ENCODE results near the gene RHOT1.

Gene RHOT1

DNA sequence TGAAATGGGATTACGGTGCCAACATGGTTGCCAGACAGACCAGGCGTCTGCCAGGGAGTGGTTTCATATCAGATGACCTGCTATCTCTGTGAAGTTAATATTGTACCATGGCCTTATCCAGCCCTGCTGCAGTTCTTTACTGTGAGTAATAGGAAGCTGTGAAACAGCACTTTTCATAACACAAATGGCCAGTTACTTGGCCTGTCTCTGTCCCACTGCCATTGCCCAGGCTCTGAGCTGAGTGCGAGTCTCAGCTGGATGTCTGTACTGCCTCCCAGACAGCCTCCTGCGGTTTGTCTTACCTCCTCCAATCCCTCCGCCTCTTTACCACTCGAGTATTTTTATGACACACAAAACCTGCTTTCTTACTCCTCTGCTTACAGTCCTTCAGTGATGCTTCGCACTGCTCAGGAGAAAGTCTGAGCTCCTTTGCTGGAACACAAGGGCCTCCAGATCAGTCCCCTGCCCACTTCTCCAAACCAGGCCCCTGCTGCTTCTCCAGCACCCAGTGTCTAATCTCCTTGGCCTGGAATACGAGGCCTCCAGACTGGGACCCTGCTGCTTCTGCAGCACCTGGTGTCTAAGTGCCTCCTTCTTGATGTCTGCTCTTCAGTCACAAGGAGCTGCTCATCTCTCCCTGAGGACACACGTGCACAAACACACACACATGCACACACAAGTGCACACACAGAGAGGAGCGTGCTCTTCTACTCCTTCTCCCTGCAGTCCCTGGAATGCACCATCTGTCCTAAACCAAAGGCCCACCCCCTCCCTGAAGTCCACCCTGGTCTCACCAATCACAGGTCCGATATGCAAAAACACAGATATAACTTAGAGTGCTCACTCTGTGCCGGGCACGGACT is 17.1 kb upstream of the RHOT1 start:
- TF ChIP-seq GABPA (IDR thresholded peaks at IDR 0.05; ENCODE audit: low read depth) (no peak), POLR2AphosphoS5 (IDR thresholded peaks at IDR 0.05; ENCODE audit: low read depth) (no peak), SPI1 (IDR thresholded peaks at IDR 0.05; ENCODE audit: borderline replicate concordance, low read depth) (no peak)
- TF ChIP-seq, protein P1, sequence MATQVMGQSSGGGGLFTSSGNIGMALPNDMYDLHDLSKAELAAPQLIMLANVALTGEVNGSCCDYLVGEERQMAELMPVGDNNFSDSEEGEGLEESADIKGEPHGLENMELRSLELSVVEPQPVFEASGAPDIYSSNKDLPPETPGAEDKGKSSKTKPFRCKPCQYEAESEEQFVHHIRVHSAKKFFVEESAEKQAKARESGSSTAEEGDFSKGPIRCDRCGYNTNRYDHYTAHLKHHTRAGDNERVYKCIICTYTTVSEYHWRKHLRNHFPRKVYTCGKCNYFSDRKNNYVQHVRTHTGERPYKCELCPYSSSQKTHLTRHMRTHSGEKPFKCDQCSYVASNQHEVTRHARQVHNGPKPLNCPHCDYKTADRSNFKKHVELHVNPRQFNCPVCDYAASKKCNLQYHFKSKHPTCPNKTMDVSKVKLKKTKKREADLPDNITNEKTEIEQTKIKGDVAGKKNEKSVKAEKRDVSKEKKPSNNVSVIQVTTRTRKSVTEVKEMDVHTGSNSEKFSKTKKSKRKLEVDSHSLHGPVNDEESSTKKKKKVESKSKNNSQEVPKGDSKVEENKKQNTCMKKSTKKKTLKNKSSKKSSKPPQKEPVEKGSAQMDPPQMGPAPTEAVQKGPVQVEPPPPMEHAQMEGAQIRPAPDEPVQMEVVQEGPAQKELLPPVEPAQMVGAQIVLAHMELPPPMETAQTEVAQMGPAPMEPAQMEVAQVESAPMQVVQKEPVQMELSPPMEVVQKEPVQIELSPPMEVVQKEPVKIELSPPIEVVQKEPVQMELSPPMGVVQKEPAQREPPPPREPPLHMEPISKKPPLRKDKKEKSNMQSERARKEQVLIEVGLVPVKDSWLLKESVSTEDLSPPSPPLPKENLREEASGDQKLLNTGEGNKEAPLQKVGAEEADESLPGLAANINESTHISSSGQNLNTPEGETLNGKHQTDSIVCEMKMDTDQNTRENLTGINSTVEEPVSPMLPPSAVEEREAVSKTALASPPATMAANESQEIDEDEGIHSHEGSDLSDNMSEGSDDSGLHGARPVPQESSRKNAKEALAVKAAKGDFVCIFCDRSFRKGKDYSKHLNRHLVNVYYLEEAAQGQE (IDR thresholded peaks at IDR 0.05; ENCODE audit: insufficient replicate concordance, low read depth) = no peak
- TF ChIP-seq, protein P2, sequence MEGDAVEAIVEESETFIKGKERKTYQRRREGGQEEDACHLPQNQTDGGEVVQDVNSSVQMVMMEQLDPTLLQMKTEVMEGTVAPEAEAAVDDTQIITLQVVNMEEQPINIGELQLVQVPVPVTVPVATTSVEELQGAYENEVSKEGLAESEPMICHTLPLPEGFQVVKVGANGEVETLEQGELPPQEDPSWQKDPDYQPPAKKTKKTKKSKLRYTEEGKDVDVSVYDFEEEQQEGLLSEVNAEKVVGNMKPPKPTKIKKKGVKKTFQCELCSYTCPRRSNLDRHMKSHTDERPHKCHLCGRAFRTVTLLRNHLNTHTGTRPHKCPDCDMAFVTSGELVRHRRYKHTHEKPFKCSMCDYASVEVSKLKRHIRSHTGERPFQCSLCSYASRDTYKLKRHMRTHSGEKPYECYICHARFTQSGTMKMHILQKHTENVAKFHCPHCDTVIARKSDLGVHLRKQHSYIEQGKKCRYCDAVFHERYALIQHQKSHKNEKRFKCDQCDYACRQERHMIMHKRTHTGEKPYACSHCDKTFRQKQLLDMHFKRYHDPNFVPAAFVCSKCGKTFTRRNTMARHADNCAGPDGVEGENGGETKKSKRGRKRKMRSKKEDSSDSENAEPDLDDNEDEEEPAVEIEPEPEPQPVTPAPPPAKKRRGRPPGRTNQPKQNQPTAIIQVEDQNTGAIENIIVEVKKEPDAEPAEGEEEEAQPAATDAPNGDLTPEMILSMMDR (IDR thresholded peaks at IDR 0.05; ENCODE audit: insufficient read depth, low read length) = no peak
- no peaks in the 10 kb centered on the region for H3K27me3 ChIP-seq (ENCODE audit: insufficient read depth, poor library complexity, severe bottlenecking)
- no peak overlapping the region for H3K27ac ChIP-seq (replicated peaks)
- no peak for DNase-seq (ENCODE audit: low read depth in 1 of 2, low spot score in 1 of 2)
- no peak overlapping the region for H3K4me3 ChIP-seq (replicated peaks; ENCODE audit: insufficient read depth, low read length)

DNA sequence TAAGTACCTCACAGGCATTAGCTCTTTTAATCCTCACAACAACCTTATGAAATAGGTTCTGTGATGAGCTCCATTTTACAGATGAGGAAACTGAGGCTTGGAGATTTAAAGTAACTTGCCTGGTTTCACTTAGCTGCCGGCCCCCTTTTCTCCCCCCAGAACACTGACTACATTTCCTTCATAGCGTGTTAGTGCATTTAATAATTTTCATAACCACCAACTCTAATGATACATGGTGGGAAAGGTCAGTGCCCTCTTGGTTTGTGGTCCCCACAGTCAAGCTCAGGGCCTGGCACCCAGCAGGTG is 16.5 kb upstream of the RHOT1 start:
- Histone ChIP-seq H3K27me3 (ENCODE audit: insufficient read depth, poor library complexity, severe bottlenecking) (no peaks in the 10 kb centered on the region), H3K4me3 (replicated peaks; ENCODE audit: insufficient read depth, low read length) (no peak overlapping the region), H3K27ac (replicated peaks) (no peak overlapping the region)
- DNase-seq (ENCODE audit: low read depth in 1 of 2, low spot score in 1 of 2) = no peak
- TF ChIP-seq GABPA (IDR thresholded peaks at IDR 0.05; ENCODE audit: low read depth) = no peak
- TF ChIP-seq SPI1 (IDR thresholded peaks at IDR 0.05; ENCODE audit: borderline replicate concordance, low read depth) = no peak
- TF ChIP-seq, protein P2 (IDR thresholded peaks at IDR 0.05; ENCODE audit: insufficient read depth, low read length) = no peak
- TF ChIP-seq, protein P1 (IDR thresholded peaks at IDR 0.05; ENCODE audit: insufficient replicate concordance, low read depth) = no peak
- no peak for TF ChIP-seq POLR2AphosphoS5 (IDR thresholded peaks at IDR 0.05; ENCODE audit: low read depth)

DNA sequence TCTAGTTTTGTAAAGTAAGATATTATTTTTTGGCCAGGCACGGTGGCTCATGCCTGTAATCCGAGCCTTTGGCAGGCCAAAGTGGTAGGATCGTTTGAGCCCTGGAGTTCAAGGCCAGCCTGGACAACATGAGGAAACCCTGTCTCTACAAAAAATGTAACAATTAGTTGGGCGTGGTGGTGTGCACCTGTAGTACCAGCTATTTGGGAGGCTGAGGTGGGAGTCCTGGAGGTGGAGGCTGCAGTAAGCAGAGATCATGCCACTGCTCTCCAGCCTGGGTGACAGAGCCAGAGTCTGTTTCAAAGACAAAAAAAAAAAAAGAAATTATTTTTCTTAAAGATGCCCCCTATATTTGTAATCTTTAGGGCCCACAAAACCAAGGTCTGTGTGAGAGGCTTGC is 16.0 kb upstream of the RHOT1 start:
- TF ChIP-seq, protein P2 (IDR thresholded peaks at IDR 0.05; ENCODE audit: insufficient read depth, low read length) = no peak
- Histone ChIP-seq H3K27ac (replicated peaks) (no peak overlapping the region), H3K27me3 (ENCODE audit: insufficient read depth, poor library complexity, severe bottlenecking) (no peaks in the 10 kb centered on the region), H3K4me3 (replicated peaks; ENCODE audit: insufficient read depth, low read length) (no peak overlapping the region)
- DNase-seq (ENCODE audit: low read depth in 1 of 2, low spot score in 1 of 2) = no peak

DNA sequence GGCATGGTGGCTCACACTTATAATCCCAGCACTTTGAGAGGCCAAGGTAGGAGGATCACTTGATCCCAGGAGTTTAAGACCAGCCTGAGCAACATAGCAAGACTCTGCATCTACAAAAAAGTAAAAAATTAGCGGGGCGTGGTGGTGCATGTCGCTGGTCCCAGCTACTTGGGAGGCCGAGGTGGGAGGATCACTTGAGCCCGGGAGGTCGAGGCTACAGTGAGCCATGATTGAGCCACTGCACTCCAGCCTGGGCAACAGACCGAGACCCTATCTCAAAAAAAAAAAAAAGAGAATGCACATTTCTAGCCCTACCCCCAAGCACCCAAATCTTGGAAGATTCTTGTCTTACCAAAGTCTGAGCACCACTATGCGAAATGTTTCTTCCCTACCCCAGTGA is 15.6 kb upstream of the RHOT1 start:
- no peak for DNase-seq (ENCODE audit: low read depth in 1 of 2, low spot score in 1 of 2)
- H3K27ac ChIP-seq (replicated peaks) = no peak overlapping the region
- no peaks in the 10 kb centered on the region for H3K27me3 ChIP-seq (ENCODE audit: insufficient read depth, poor library complexity, severe bottlenecking)
- no peak overlapping the region for H3K4me3 ChIP-seq (replicated peaks; ENCODE audit: insufficient read depth, low read length)
- TF ChIP-seq, protein P2 (IDR thresholded peaks at IDR 0.05; ENCODE audit: insufficient read depth, low read length) = no peak
- TF ChIP-seq GABPA (IDR thresholded peaks at IDR 0.05; ENCODE audit: low read depth) (no peak), POLR2AphosphoS5 (IDR thresholded peaks at IDR 0.05; ENCODE audit: low read depth) (no peak), SPI1 (IDR thresholded peaks at IDR 0.05; ENCODE audit: borderline replicate concordance, low read depth) (no peak)
- TF ChIP-seq, protein P1 (IDR thresholded peaks at IDR 0.05; ENCODE audit: insufficient replicate concordance, low read depth) = no peak
